ENCODE measurements around the gene CD99.

DNA sequence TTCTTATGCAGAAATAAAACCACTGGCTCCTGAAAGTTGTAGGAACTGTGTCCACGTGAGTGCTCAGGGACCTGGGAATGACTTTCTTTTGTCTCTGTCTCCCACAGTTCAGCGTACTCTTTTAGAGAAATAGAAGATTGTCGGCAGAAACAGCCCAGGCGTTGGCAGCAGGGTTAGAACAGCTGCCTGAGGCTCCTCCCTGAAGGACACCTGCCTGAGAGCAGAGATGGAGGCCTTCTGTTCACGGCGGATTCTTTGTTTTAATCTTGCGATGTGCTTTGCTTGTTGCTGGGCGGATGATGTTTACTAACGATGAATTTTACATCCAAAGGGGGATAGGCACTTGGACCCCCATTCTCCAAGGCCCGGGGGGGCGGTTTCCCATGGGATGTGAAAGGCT, 49.6 kb downstream of the CD99 start:
- no peak for TF ChIP-seq POLR2A (IDR thresholded peaks at IDR 0.05)
- TF ChIP-seq, protein P1, sequence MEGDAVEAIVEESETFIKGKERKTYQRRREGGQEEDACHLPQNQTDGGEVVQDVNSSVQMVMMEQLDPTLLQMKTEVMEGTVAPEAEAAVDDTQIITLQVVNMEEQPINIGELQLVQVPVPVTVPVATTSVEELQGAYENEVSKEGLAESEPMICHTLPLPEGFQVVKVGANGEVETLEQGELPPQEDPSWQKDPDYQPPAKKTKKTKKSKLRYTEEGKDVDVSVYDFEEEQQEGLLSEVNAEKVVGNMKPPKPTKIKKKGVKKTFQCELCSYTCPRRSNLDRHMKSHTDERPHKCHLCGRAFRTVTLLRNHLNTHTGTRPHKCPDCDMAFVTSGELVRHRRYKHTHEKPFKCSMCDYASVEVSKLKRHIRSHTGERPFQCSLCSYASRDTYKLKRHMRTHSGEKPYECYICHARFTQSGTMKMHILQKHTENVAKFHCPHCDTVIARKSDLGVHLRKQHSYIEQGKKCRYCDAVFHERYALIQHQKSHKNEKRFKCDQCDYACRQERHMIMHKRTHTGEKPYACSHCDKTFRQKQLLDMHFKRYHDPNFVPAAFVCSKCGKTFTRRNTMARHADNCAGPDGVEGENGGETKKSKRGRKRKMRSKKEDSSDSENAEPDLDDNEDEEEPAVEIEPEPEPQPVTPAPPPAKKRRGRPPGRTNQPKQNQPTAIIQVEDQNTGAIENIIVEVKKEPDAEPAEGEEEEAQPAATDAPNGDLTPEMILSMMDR (IDR thresholded peaks at IDR 0.05) = no peak
